Progenitor cell of endocrine pancreas (in vitro differentiated cells): Measurements from ENCODE around the gene SP6. TPM values are rescaled to one million over a fixed set of nuclear protein-coding genes. Genes with fewer than 3 reads are reported as not detected.

Experiments used
- DNase-seq: peaks from one replicate; pipeline ENCODE4 v3.0.0; 2021; ENCODE audit warnings: low spot score; ENCODE audit not compliant: unreplicated experiment
- H3K27ac Mint-ChIP-seq: 2 replicates; pipeline ENCODE4 v1.8.0; 2021; ENCODE audit warnings: mild to moderate bottlenecking, moderate library complexity, mixed read lengths
- H3K27me3 Mint-ChIP-seq: 2 replicates; pipeline ENCODE4 v1.8.0; 2021; ENCODE audit warnings: mixed read lengths
- H3K36me3 Mint-ChIP-seq: 2 replicates; pipeline ENCODE4 v1.8.0; 2022; ENCODE audit warnings: mixed read lengths; ENCODE audit not compliant: insufficient read depth
- H3K4me1 Mint-ChIP-seq: 2 replicates; pipeline ENCODE4 v1.8.0; 2021; ENCODE audit warnings: low read depth, mixed read lengths
- H3K4me3 Mint-ChIP-seq: 2 replicates; pipeline ENCODE4 v1.8.0; 2021; ENCODE audit warnings: low read depth, mild to moderate bottlenecking, moderate library complexity, mixed read lengths
- H3K9me3 Mint-ChIP-seq: 2 replicates; pipeline ENCODE4 v1.8.0; 2021; ENCODE audit warnings: low read depth, mixed read lengths
- CTCF ChIP-seq: fragments of 200-600 bp; sonication (generic); IDR thresholded peaks from one replicate; pipeline ENCODE4 v1.5.0; 2021; ENCODE audit warnings: antibody characterized with exemption, mild to moderate bottlenecking; ENCODE audit not compliant: unreplicated experiment
- long read RNA-seq: library from polyadenylated mRNA; unstranded; transcript quantifications from one replicate; pipeline ENCODE4 v2.0.0, GENCODE V29; 2020
- total RNA-seq: library from RNA; stranded (reverse); gene quantifications from 2 replicates; pipeline ENCODE4 v1.2.1, GENCODE V29; 2021

The SP6 gene
- total RNA-seq = 0.74 and 1.1 TPM in 2 replicates
- long read RNA-seq = 0 reads

GRCh38 chr17:47850692-47851573 is at the start of gene SP6:
SP6 (minus strand) TSS chr17:47851163; CDS start chr17:47848429, 2,734 bp downstream.
- no peak within 1 kb of the TSS for H3K27ac Mint-ChIP-seq

DNA sequence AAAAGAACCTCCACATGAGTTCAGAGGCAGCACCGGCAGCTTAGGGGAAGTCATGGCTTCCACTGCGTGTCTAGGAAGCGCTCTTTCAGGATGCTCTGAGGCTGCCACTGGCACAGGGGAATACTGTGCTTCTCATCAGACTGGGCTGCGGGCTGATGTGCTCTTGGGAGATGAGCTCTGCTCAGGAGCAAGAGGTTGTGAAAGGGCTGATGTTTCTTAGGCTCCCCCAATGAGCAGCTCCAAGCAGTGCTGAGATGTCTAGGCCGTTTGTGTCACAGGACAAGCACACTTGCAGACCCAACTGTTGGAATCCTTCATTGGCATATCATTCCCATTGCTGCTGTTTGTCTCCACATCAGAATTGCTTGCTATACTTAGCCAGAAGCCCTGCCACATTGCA is 48.7 kb upstream of the SP6 start:
- no peak overlapping the region for H3K4me3 Mint-ChIP-seq
- peaks cover 9% of the 10 kb centered on the region for H3K36me3 Mint-ChIP-seq
- no peak for DNase-seq
- H3K9me3 Mint-ChIP-seq = no peaks in the 10 kb centered on the region
- H3K4me1 Mint-ChIP-seq = peaks cover 20% of the 10 kb centered on the region
- no peak overlapping the region for H3K27ac Mint-ChIP-seq
- no peaks in the 10 kb centered on the region for H3K27me3 Mint-ChIP-seq
- no peak for TF ChIP-seq CTCF

More at GRCh38 chr17:47850692-47851573, at the start of gene SP6:
- Mint-ChIP-seq H3K4me1 (peaks cover 12% of the 10 kb centered on the region), H3K4me3 (peak within 1 kb of the TSS; percentile 64), H3K36me3 (no peaks in the 10 kb centered on the region), H3K9me3 (no peaks in the 10 kb centered on the region), H3K27me3 (peaks cover 89% of the 10 kb centered on the region)
- TF ChIP-seq CTCF = peak; percentile 37
- peak; percentile 76 for DNase-seq

DNA sequence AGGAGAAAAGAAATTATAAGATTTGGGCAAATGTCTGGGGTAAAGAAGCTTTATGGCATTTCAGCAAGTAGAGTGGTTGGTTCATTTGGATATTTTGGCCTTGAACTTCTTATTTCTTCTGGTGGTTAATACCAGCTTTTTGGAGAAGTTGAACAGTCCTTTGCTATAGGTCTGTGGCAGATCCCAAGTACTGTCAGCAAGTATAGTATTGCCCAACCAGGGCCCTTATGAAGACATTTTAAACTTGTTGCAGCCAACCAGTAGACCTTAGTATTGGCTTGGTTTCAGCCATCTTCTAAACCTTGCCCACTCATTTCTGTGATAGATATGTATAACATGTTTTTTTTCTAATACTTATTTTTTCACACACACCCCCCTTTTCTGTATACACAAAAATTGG is 47.3 kb upstream of the SP6 start:
- Mint-ChIP-seq H3K27me3 (no peaks in the 10 kb centered on the region), H3K27ac (peak overlapping the region; percentile 6), H3K4me3 (no peak overlapping the region), H3K9me3 (no peaks in the 10 kb centered on the region), H3K4me1 (peaks cover 30% of the 10 kb centered on the region), H3K36me3 (peaks cover 5% of the 10 kb centered on the region)
- no peak for TF ChIP-seq CTCF
- DNase-seq = no peak

DNA sequence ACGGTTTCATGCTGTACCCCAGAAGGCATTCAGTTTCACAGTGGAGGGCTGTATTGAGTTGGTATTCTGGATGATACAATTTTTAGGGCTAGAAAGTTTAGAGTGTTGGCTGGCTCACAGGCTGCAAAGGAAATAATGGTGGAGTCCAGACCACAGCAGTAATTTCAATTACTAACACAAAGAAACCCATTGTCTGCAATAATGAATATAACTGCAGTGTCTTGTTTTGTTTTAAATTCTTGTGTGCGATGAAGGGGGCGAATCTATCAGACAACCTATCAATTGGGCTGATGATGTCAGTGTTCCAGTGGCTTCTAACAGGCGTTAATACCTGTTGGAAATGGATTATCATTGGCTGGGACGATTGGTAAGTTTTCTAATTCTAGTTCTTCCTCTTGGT is 46.6 kb upstream of the SP6 start:
- DNase-seq = no peak
- Mint-ChIP-seq H3K4me1 (peaks cover 30% of the 10 kb centered on the region), H3K4me3 (peak overlapping the region; percentile 96), H3K27ac (peak overlapping the region; percentile 6), H3K27me3 (no peaks in the 10 kb centered on the region), H3K9me3 (no peaks in the 10 kb centered on the region), H3K36me3 (peaks cover 2% of the 10 kb centered on the region)
- no peak for TF ChIP-seq CTCF

- H3K36me3 Mint-ChIP-seq = peaks cover 2% of the 10 kb centered on the region
Measured at GRCh38 chr17:47896672-47897490, 45.9 kb upstream of the SP6 start.

More at GRCh38 chr17:47896672-47897490, 45.9 kb upstream of the SP6 start:
- peak overlapping the region; percentile 96 for H3K4me3 Mint-ChIP-seq
- no peak for DNase-seq
- no peaks in the 10 kb centered on the region for H3K9me3 Mint-ChIP-seq
- peak overlapping the region; percentile 88 for H3K27ac Mint-ChIP-seq
- H3K4me1 Mint-ChIP-seq = peaks cover 25% of the 10 kb centered on the region
- H3K27me3 Mint-ChIP-seq = no peaks in the 10 kb centered on the region
- no peak for TF ChIP-seq CTCF
